Osteocyte (in vitro differentiated cells): Measurements from ENCODE around the gene FER1L5. TPM values are rescaled to one million over a fixed set of nuclear protein-coding genes. Genes with fewer than 3 reads are reported as not detected.

Experiments used
- DNase-seq: peaks from one replicate; pipeline ENCODE4 v3.0.0; 2021; ENCODE audit warnings: mixed read lengths; ENCODE audit not compliant: unreplicated experiment; ENCODE audit errors: extremely low spot score
- H3K27ac Mint-ChIP-seq: one replicate; pipeline ENCODE4 v1.8.0; 2021; ENCODE audit warnings: mild to moderate bottlenecking, mixed read lengths; ENCODE audit not compliant: unreplicated experiment
- H3K27me3 Mint-ChIP-seq: one replicate; pipeline ENCODE4 v1.8.0; 2021; ENCODE audit warnings: mixed read lengths; ENCODE audit not compliant: unreplicated experiment
- H3K36me3 Mint-ChIP-seq: one replicate; pipeline ENCODE4 v1.8.0; 2021; ENCODE audit warnings: mixed read lengths; ENCODE audit not compliant: unreplicated experiment
- H3K4me1 Mint-ChIP-seq: one replicate; pipeline ENCODE4 v1.8.0; 2021; ENCODE audit warnings: mixed read lengths; ENCODE audit not compliant: unreplicated experiment
- H3K4me3 Mint-ChIP-seq: one replicate; pipeline ENCODE4 v1.8.0; 2021; ENCODE audit warnings: mild to moderate bottlenecking, moderate library complexity, mixed read lengths; ENCODE audit not compliant: unreplicated experiment
- H3K9me3 Mint-ChIP-seq: one replicate; pipeline ENCODE4 v1.8.0; 2021; ENCODE audit warnings: mixed read lengths; ENCODE audit not compliant: unreplicated experiment
- total RNA-seq: library from RNA; stranded (reverse); gene quantifications from 2 replicates; pipeline ENCODE4 v1.2.1, GENCODE V29; 2021
- TF ChIP-seq, protein P1 (sequence below): fragments of 200-600 bp; sonication (generic); IDR thresholded peaks from 2 replicates; pipeline ENCODE4 v1.5.0; 2021; ENCODE audit warnings: antibody characterized with exemption, mild to moderate bottlenecking, moderate library complexity

FER1L5 gene
- total RNA-seq, 1 donor from 2014 or later = 0.13 TPM

DNA sequence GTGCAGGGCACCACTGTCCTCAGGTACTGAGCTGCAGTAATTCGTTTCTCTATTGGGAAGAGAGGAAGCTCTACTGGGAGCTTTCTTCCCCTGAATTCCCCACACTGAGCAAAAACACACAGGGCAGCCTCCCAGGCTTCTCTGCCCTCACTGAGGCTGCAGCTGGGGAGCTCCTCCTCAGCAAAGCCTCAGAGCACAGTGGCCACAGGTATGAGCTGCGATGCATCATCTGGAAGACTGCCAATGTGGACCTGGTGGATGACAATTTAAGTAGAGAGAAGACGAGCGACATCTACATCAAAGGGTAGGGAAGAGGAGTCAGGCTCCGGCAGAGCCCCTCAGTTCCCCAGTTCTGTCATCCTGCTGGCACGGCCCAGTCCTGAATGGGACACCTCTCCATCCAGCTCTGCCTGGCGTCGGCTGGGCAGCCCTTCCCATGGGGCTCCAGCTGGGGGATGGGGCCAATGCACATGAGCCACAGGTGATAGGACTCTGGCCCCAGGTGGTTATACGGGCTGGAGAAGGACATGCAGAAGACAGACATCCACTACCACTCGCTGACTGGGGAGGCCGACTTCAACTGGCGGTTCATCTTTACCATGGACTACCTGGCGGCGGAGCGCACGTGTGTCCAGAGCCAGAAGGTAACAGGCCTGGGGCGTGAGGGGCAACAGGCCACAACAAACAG, 59.7 kb downstream of the FER1L5 start:
- Mint-ChIP-seq H3K9me3 (no peaks in the 10 kb centered on the region), H3K4me3 (no peak overlapping the region), H3K36me3 (peaks cover 40% of the 10 kb centered on the region), H3K4me1 (no peaks in the 10 kb centered on the region), H3K27ac (no peak overlapping the region), H3K27me3 (no peaks in the 10 kb centered on the region)
- no peak for DNase-seq
- TF ChIP-seq, protein P1, sequence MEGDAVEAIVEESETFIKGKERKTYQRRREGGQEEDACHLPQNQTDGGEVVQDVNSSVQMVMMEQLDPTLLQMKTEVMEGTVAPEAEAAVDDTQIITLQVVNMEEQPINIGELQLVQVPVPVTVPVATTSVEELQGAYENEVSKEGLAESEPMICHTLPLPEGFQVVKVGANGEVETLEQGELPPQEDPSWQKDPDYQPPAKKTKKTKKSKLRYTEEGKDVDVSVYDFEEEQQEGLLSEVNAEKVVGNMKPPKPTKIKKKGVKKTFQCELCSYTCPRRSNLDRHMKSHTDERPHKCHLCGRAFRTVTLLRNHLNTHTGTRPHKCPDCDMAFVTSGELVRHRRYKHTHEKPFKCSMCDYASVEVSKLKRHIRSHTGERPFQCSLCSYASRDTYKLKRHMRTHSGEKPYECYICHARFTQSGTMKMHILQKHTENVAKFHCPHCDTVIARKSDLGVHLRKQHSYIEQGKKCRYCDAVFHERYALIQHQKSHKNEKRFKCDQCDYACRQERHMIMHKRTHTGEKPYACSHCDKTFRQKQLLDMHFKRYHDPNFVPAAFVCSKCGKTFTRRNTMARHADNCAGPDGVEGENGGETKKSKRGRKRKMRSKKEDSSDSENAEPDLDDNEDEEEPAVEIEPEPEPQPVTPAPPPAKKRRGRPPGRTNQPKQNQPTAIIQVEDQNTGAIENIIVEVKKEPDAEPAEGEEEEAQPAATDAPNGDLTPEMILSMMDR = no peak

DNA sequence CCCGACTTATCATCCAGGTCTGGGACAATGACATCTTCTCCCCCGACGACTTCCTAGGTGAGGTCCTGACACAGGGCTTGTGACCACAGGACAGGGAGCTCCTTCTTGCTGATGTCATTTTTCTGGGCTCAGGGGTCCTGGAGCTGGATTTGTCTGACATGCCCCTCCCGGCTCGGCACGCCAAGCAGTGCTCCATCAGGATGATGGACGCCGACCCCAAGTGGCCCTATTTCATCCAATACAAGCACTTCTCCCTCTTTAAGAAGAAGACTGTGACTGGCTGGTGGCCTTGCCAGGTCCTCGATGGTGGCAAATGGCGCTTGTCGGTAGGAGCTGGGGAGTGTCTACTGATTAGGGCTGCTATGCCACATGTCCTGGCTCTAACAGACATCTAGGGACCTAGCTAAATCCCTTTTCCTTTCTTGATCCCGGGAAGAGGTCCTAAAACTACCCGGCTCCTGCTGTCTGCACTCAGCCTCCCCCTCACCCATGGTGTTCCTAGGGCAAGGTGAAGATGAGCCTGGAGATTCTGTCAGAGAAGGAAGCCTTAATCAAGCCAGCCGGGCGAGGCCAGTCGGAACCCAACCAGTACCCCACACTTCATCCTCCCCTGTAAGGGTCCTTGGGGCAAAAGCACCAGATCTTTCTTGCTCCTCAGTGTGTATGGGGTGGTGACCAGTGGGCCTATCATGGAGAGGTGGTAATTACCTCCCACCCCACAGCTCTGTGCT, 60.6 kb downstream of the FER1L5 start:
- Mint-ChIP-seq H3K9me3 (no peaks in the 10 kb centered on the region), H3K36me3 (peaks cover 49% of the 10 kb centered on the region), H3K4me3 (no peak overlapping the region), H3K27me3 (no peaks in the 10 kb centered on the region), H3K27ac (no peak overlapping the region), H3K4me1 (no peaks in the 10 kb centered on the region)
- TF ChIP-seq, protein P1 = no peak
- DNase-seq = no peak

DNA sequence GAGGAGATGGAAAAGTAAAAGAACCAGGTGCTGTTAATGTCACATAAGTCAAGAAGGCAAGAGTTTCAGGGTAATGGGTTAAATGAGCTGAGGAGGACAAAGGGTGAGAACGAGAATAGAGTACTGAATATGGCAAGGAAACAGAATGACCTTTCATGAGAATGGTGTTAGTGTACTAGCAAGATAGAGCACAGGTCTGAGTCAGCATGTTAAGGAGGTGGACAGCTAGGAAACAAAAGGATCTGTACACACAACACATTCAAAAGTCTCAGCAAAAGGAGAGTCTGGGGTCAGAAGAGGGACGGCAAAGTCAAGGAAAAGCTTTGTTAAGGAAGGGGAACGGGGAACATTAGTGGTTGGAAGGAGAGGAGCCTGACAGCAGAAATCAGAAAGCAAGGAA, 68.4 kb downstream of the FER1L5 start:
- Mint-ChIP-seq H3K27ac (no peak overlapping the region), H3K4me1 (no peaks in the 10 kb centered on the region), H3K27me3 (no peaks in the 10 kb centered on the region), H3K9me3 (peaks cover 5% of the 10 kb centered on the region), H3K36me3 (peaks cover 56% of the 10 kb centered on the region), H3K4me3 (no peak overlapping the region)
- TF ChIP-seq, protein P1 = no peak
- no peak for DNase-seq

DNA sequence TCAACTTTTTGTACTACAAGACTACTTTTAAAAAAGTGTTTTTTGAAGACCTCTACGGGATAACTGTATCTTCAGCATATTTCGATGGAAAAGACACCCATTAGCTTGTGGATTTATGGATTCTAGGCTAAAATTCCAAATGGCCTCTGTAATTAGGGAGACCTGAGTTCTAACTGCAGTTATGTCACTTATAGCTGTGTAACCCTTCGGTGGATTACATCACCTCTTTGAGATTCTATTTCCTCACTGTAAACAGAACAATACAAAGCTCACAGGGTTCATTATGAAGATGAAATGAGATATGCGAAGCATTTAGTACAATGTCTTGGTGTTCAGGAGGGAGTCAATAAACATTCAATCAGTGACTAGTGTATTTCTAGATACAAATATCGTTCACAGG, 73.1 kb downstream of the FER1L5 start:
- no peak for DNase-seq
- TF ChIP-seq, protein P1 = no peak
- H3K4me3 Mint-ChIP-seq = no peak overlapping the region
- H3K36me3 Mint-ChIP-seq = peaks cover 37% of the 10 kb centered on the region
- H3K4me1 Mint-ChIP-seq = no peaks in the 10 kb centered on the region
- no peak overlapping the region for H3K27ac Mint-ChIP-seq
- no peaks in the 10 kb centered on the region for H3K9me3 Mint-ChIP-seq
- H3K27me3 Mint-ChIP-seq = no peaks in the 10 kb centered on the region

DNA sequence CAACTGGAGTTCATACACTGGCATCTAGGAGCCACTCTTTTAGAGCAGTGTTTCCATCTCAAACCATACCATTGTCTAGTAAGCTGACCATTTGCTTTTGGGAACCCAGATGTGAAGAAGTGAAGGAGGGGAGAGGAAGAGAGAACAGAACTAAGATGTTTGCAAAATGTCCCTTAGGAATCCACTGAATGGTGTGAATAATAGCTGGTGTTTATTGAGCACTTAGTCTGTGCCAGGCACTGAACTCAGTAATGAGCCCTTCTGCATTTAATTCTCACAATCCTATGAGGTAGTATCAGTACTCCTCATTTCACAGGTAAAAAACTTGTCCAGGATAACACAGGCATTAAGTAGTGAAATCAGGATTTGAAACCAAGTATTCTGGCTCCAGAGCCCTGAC, 73.8 kb downstream of the FER1L5 start:
- DNase-seq = no peak
- peaks cover 30% of the 10 kb centered on the region for H3K36me3 Mint-ChIP-seq
- H3K27ac Mint-ChIP-seq = no peak overlapping the region
- TF ChIP-seq, protein P1 = no peak
- H3K27me3 Mint-ChIP-seq = no peaks in the 10 kb centered on the region
- H3K9me3 Mint-ChIP-seq = no peaks in the 10 kb centered on the region
- no peak overlapping the region for H3K4me3 Mint-ChIP-seq
- H3K4me1 Mint-ChIP-seq = no peaks in the 10 kb centered on the region
